IMR-90 (cell line): ENCODE results near the gene BTBD9. TPM values are rescaled to one million over a fixed set of nuclear protein-coding genes. Genes with fewer than 3 reads are reported as not detected.

Source experiments
- ATAC-seq: fragments of 200-7000 bp; cut with Tn5 transposase; 2 replicates; pipeline ENCODE4 v1.9.1; 2020; ENCODE audit warnings: low read depth, mild to moderate bottlenecking, moderate library complexity
- BruUV-seq: library from RNA; stranded (reverse); fragments of 400-500 nt; replicated peaks from 2 replicates; lab custom pipeline; 2021; lab: Mats Ljungman, UMichigan
- CTCF ChIA-PET: fragments of 300-600 bp; formaldehyde crosslinking; extraction: SDS; loops from one replicate; lab custom pipeline; 2021; ENCODE audit warnings: antibody characterized with exemption; lab: Yijun Ruan, JAX
- POLR2A ChIA-PET: fragments of 300-600 bp; sonication (Branson Sonifier 250); formaldehyde crosslinking; loops from one replicate; lab custom pipeline; 2022; ENCODE audit warnings: antibody characterized with exemption; ENCODE audit not compliant: unreplicated experiment; lab: Charles Lee
- DNase-seq: peaks from one replicate; pipeline ENCODE4 v3.0.0; 2013
- H2AFZ ChIP-seq: replicated peaks from 2 replicates; pipeline ENCODE3; 2013; ENCODE audit warnings: low read length, mild to moderate bottlenecking; ENCODE audit not compliant: poor library complexity
- H2AK5ac ChIP-seq: 2 replicates; pipeline ENCODE4 v1.6.1; 2013; ENCODE audit warnings: low read depth, low read length, inconsistent platforms
- H2AK9ac ChIP-seq: replicated peaks from 2 replicates; pipeline ENCODE3; 2013; ENCODE audit warnings: mild to moderate bottlenecking, low read depth, low read length, moderate library complexity; ENCODE audit not compliant: poor library complexity
- H2BK120ac ChIP-seq: 2 replicates; pipeline ENCODE4 v1.6.1; 2013; ENCODE audit warnings: low read depth, low read length, inconsistent platforms
- H2BK15ac ChIP-seq: 3 replicates; pipeline ENCODE4 v1.6.1; 2013; ENCODE audit warnings: low read depth, low read length, inconsistent platforms
- H2BK20ac ChIP-seq: 2 replicates; pipeline ENCODE4 v1.6.1; 2013; ENCODE audit warnings: low read depth, mild to moderate bottlenecking, inconsistent platforms, low read length, moderate library complexity
- H2BK5ac ChIP-seq: 2 replicates; pipeline ENCODE4 v1.6.1; 2013; ENCODE audit warnings: mild to moderate bottlenecking, low read depth, low read length, inconsistent platforms; ENCODE audit not compliant: poor library complexity, severe bottlenecking
- H3K14ac ChIP-seq: replicated peaks from 2 replicates; pipeline ENCODE4 v1.6.1; 2013; ENCODE audit warnings: low read depth, low read length, inconsistent platforms
- H3K18ac ChIP-seq: 2 replicates; pipeline ENCODE4 v1.6.1; 2013; ENCODE audit warnings: low read depth, low read length, control low read depth
- H3K23ac ChIP-seq: 2 replicates; pipeline ENCODE4 v1.6.1; 2013; ENCODE audit warnings: low read depth, low read length, inconsistent platforms
- H3K27ac ChIP-seq: 2 replicates; pipeline ENCODE4 v1.5.1; 2013; ENCODE audit warnings: mild to moderate bottlenecking, control low read depth, low read length; ENCODE audit not compliant: insufficient read depth
- H3K27me3 ChIP-seq: 2 replicates; pipeline ENCODE4 v1.6.1; 2013; ENCODE audit warnings: low read length; ENCODE audit not compliant: control insufficient read depth, insufficient read depth
- H3K36me3 ChIP-seq: 2 replicates; pipeline ENCODE4 v1.6.1; 2013; ENCODE audit warnings: low read length, mixed read lengths; ENCODE audit not compliant: control insufficient read depth, insufficient read depth
- H3K4ac ChIP-seq: 2 replicates; pipeline ENCODE4 v1.6.1; 2013; ENCODE audit warnings: low read depth, low read length, inconsistent platforms
- H3K4me1 ChIP-seq: 2 replicates; pipeline ENCODE4 v1.6.1; 2013; ENCODE audit warnings: low read length, mixed read lengths; ENCODE audit not compliant: control insufficient read depth, insufficient read depth
- H3K4me2 ChIP-seq: 2 replicates; pipeline ENCODE4 v1.6.1; 2013; ENCODE audit warnings: low read depth, mild to moderate bottlenecking, control low read depth, low read length, moderate library complexity
- H3K4me3 ChIP-seq: 2 replicates; pipeline ENCODE4 v1.5.1; 2013; ENCODE audit warnings: low read depth, mild to moderate bottlenecking, control low read depth, low read length, moderate library complexity; ENCODE audit not compliant: insufficient read depth
- H3K56ac ChIP-seq: 2 replicates; pipeline ENCODE4 v1.6.1; 2013; ENCODE audit warnings: low read length, inconsistent platforms; ENCODE audit not compliant: insufficient read depth; ENCODE audit errors: extremely low read depth
- H3K79me1 ChIP-seq, 2 experiments: 2 replicates each; pipeline ENCODE4 v1.6.1; 2013; ENCODE audit warnings: low read length in 2 of 2, inconsistent platforms in 1 of 2, low read depth in 1 of 2
- H3K9ac ChIP-seq: 2 replicates; pipeline ENCODE4 v1.6.1; 2013; ENCODE audit warnings: low read depth, low read length, control low read depth
- H3K9me1 ChIP-seq: 2 replicates; pipeline ENCODE4 v1.6.1; 2013; ENCODE audit warnings: low read length, inconsistent platforms; ENCODE audit not compliant: insufficient read depth
- H3K9me3 ChIP-seq: 2 replicates; pipeline ENCODE4 v1.6.1; 2013; ENCODE audit warnings: low read length; ENCODE audit not compliant: control insufficient read depth, insufficient read depth
- H4K20me1 ChIP-seq: 2 replicates; pipeline ENCODE4 v1.6.1; 2013; ENCODE audit warnings: low read length, inconsistent platforms; ENCODE audit not compliant: insufficient read depth
- H4K5ac ChIP-seq: 2 replicates; pipeline ENCODE4 v1.6.1; 2013; ENCODE audit warnings: mild to moderate bottlenecking, low read depth, low read length, control low read depth
- H4K8ac ChIP-seq, 2 experiments: 2 replicates each; pipeline ENCODE4 v1.6.1; 2013; ENCODE audit warnings: low read depth in 2 of 2, low read length in 2 of 2, control low read depth in 1 of 2, inconsistent platforms in 1 of 2
- H4K91ac ChIP-seq: 2 replicates; pipeline ENCODE4 v1.6.1; 2013; ENCODE audit warnings: low read depth, low read length, inconsistent platforms; ENCODE audit not compliant: insufficient read depth
- CEBPB ChIP-seq: IDR thresholded peaks from 2 replicates; pipeline ENCODE4 v1.6.1; 2012; ENCODE audit warnings: low read depth, low read length, improper control_type of control experiment
- CHD1 ChIP-seq: IDR thresholded peaks from 2 replicates; pipeline ENCODE4 v1.6.1; 2012; ENCODE audit warnings: low read depth, low read length, improper control_type of control experiment
- ELK1 ChIP-seq: fragments of 150-350 bp; IDR thresholded peaks from 2 replicates; pipeline ENCODE4 v1.6.1; 2016; ENCODE audit warnings: low read depth, mild to moderate bottlenecking, low read length, moderate library complexity, borderline replicate concordance
- MAZ ChIP-seq: IDR thresholded peaks from 2 replicates; pipeline ENCODE4 v1.6.1; 2012; ENCODE audit warnings: low read depth, mild to moderate bottlenecking, low read length, improper control_type of control experiment, moderate library complexity, borderline replicate concordance
- POLR2A ChIP-seq: IDR thresholded peaks from 2 replicates; pipeline ENCODE4 v1.6.1; 2012; ENCODE audit warnings: mild to moderate bottlenecking, low read depth, low read length
- RAD21 ChIP-seq: IDR thresholded peaks from 2 replicates; pipeline ENCODE4 v1.6.1; 2012; ENCODE audit warnings: low read length, improper control_type of control experiment
- RCOR1 ChIP-seq: IDR thresholded peaks from 2 replicates; pipeline ENCODE4 v1.6.1; 2012; ENCODE audit warnings: mild to moderate bottlenecking, low read length, improper control_type of control experiment; ENCODE audit not compliant: insufficient replicate concordance
- USF2 ChIP-seq: fragments of 150-350 bp; IDR thresholded peaks from 2 replicates; pipeline ENCODE4 v1.6.1; 2017; ENCODE audit warnings: mild to moderate bottlenecking, antibody characterized with exemption, low read length, low read depth
- dilution Hi-C: fragments of 300-500 bp; cut with HindIII; formaldehyde crosslinking; loops from one replicate; pipeline ENCODE4 v1.14.3; 2018; ENCODE audit warnings: low sequenced_read_pairs; ENCODE audit not compliant: unreplicated experiment
- in situ Hi-C: fragments of 300-500 bp; cut with MboI; formaldehyde crosslinking; loops from 3 replicates; pipeline ENCODE4 v1.14.3; 2019; ENCODE audit warnings: low sequenced_read_pairs, inconsistent platforms, mixed read lengths
- intact Hi-C: fragments of 100-400 bp; cut with micrococcal nuclease; formaldehyde crosslinking; loops from 2 replicates; pipeline ENCODE4 v1.10.0; 2022
- polyA plus RNA-seq, 3 experiments: library from polyadenylated mRNA; depleted of rRNA; stranded (reverse); fragments of >200 nt; gene quantifications; 2 replicates each; pipeline ENCODE4 v1.2.3, GENCODE V29; 2012; ENCODE audit warnings: low replicate concordance in 1 of 3
- total RNA-seq: library from RNA; depleted of rRNA; stranded (reverse); fragments of >200 nt; gene quantifications from 2 replicates; pipeline ENCODE4 v1.2.3, GENCODE V29; 2012

Gene BTBD9
- total and polyA plus RNA-seq, 2 of the 4 experiments (the other 2 are of a cell fraction), result 4.1 to 22.0 TPM

DNA sequence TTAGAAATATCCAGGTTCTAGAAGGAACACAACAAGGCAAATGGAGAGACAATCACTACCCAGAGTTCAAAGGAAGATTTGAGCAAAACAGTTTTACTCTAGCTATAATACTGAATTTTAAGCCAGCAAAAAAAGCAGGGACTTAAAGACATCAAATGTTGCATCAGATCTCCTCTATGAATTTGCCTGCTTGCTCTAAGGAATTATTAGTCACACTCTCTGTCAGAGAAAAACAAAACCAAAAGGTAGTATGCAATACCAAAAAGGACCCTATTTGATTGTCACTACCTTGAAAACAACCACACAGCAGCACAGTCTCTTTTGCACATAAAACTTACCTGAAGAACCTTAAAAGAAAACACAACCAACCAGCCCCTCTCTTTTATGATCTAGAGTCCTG, 46.3 kb downstream of the BTBD9 start:
- H4K5ac ChIP-seq, result no peak overlapping the region
- H3K9me1 ChIP-seq, result peaks cover under 1% of the 10 kb centered on the region; the same call in 1 of the 2 replicates
- no peak overlapping the region for H4K8ac ChIP-seq
- dilution Hi-C loops, result no loop called here
- H2BK15ac ChIP-seq, result no peak overlapping the region
- no peak overlapping the region for H2AK5ac ChIP-seq
- TF ChIP-seq CEBPB (peak; percentile 70), POLR2A (no peak), USF2 (no peak), CHD1 (no peak), MAZ (no peak), ELK1 (no peak), RCOR1 (no peak), RAD21 (no peak)
- intact Hi-C loops, result no loop called here
- peak; percentile 32 for DNase-seq
- 0 out of 4 replicates have a peak, but pooled peaks cover 0 to 2% of the 10 kb centered on the region in 2 experiments for H3K79me1 ChIP-seq
- no peak overlapping the region for H3K27ac ChIP-seq
- H3K14ac ChIP-seq, result no peak overlapping the region
- H3K36me3 ChIP-seq, result peaks cover 6% of the 10 kb centered on the region
- no peak overlapping the region for H3K4ac ChIP-seq
- H3K4me2 ChIP-seq, result no peak overlapping the region
- no peak overlapping the region for H3K9ac ChIP-seq
- no peak overlapping the region for H2AK9ac ChIP-seq
- no TSS peak for BruUV-seq
- H3K9me3 ChIP-seq, result no peaks in the 10 kb centered on the region
- no peak overlapping the region for H3K56ac ChIP-seq
- no peak; the same call in 1 of the 2 replicates for ATAC-seq
- H3K23ac ChIP-seq, result no peak overlapping the region
- H2BK120ac ChIP-seq, result no peak overlapping the region
- peaks cover 3% of the 10 kb centered on the region; the same call in 1 of the 2 replicates for H3K4me1 ChIP-seq
- no peak overlapping the region for H2AFZ ChIP-seq
- POLR2A ChIA-PET, result no interaction called here
- H2BK20ac ChIP-seq, result no peak overlapping the region
- H3K18ac ChIP-seq, result no peak overlapping the region
- in situ Hi-C loops, result no loop called here
- H2BK5ac ChIP-seq, result no peak overlapping the region
- CTCF ChIA-PET, result no interaction called here
- H3K4me3 ChIP-seq, result no peak overlapping the region
- no peaks in the 10 kb centered on the region for H3K27me3 ChIP-seq
- H4K91ac ChIP-seq, result no peak overlapping the region
- H4K20me1 ChIP-seq, result no peaks in the 10 kb centered on the region
